Measurements from ENCODE around the gene PPP1R12B.
"Not testable (repeated sequence)": the region's sequence is repeated elsewhere in the genome, so short reads cannot be mapped to it uniquely, and the experiment has no call there.

The PPP1R12B gene

GRCh38 chr1:202547215-202547614 lies 198.7 kb downstream of the PPP1R12B start:
- H3K4me1 ChIP-seq: peaks cover 3% of the 10 kb centered on the region
- no peaks in the 10 kb centered on the region for H3K27me3 ChIP-seq (ENCODE audit: control insufficient read depth, insufficient read depth, low read length)
- H3K27ac ChIP-seq: peak overlapping the region; percentile 73
- H3K4me2 ChIP-seq (ENCODE audit: low read length): no peak overlapping the region
- H3K9me3 ChIP-seq (ENCODE audit: control insufficient read depth, low read length): no peaks in the 10 kb centered on the region
- no peak overlapping the region for H3K9ac ChIP-seq
- H3K36me3 ChIP-seq (ENCODE audit: control insufficient read depth, insufficient read depth, low read length): no peaks in the 10 kb centered on the region
- no peak overlapping the region for H3K4me3 ChIP-seq (ENCODE audit: low read depth, low read length)
- TF ChIP-seq CTCF (IDR thresholded peaks at IDR 0.05): no peak
- H3K79me2 ChIP-seq: no peaks in the 10 kb centered on the region
- H2AFZ ChIP-seq: no peak overlapping the region

- not testable (repeated sequence) for H3K79me2 ChIP-seq; H3K9me3 ChIP-seq (ENCODE audit: control insufficient read depth, low read length); H3K36me3 ChIP-seq (ENCODE audit: control insufficient read depth, insufficient read depth, low read length); H3K4me3 ChIP-seq (ENCODE audit: low read depth, low read length); H3K9ac ChIP-seq; H2AFZ ChIP-seq; H3K4me2 ChIP-seq (ENCODE audit: low read length); H3K27me3 ChIP-seq (ENCODE audit: control insufficient read depth, insufficient read depth, low read length)
- Histone ChIP-seq H3K27ac (peak overlapping the region; percentile 42), H3K4me1 (peaks cover 16% of the 10 kb centered on the region)
These were observed 201.6 kb downstream of the PPP1R12B start for GRCh38 chr1:202550088-202550487.

GRCh38 chr1:202551683-202552082 lies 203.2 kb downstream of the PPP1R12B start:
- no peak for TF ChIP-seq CTCF (IDR thresholded peaks at IDR 0.05)
- H3K79me2 ChIP-seq: no peaks in the 10 kb centered on the region
- H3K4me3 ChIP-seq (ENCODE audit: low read depth, low read length): no peak overlapping the region
- no peak overlapping the region for H2AFZ ChIP-seq
- no peak overlapping the region for H3K9ac ChIP-seq
- no peaks in the 10 kb centered on the region for H3K36me3 ChIP-seq (ENCODE audit: control insufficient read depth, insufficient read depth, low read length)
- H3K9me3 ChIP-seq (ENCODE audit: control insufficient read depth, low read length): no peaks in the 10 kb centered on the region
- H3K4me1 ChIP-seq: peaks cover 16% of the 10 kb centered on the region
- peak overlapping the region; percentile 31 for H3K4me2 ChIP-seq (ENCODE audit: low read length)
- peak overlapping the region; percentile 68 for H3K27ac ChIP-seq
- H3K27me3 ChIP-seq (ENCODE audit: control insufficient read depth, insufficient read depth, low read length): no peaks in the 10 kb centered on the region

- Histone ChIP-seq H3K27ac (peak overlapping the region; percentile 68), H3K4me1 (peaks cover 16% of the 10 kb centered on the region)
- H3K9me3 ChIP-seq (ENCODE audit: control insufficient read depth, low read length); H3K79me2 ChIP-seq; H3K4me2 ChIP-seq (ENCODE audit: low read length); H3K36me3 ChIP-seq (ENCODE audit: control insufficient read depth, insufficient read depth, low read length); H3K9ac ChIP-seq; H3K27me3 ChIP-seq (ENCODE audit: control insufficient read depth, insufficient read depth, low read length); H3K4me3 ChIP-seq (ENCODE audit: low read depth, low read length); H2AFZ ChIP-seq: not testable (repeated sequence)
These were observed 204.1 kb downstream of the PPP1R12B start for GRCh38 chr1:202552615-202553014.

GRCh38 chr1:202553078-202553477 lies 204.6 kb downstream of the PPP1R12B start:
- H3K4me3 ChIP-seq (ENCODE audit: low read depth, low read length): not testable (repeated sequence)
- H3K27ac ChIP-seq: peak overlapping the region; percentile 68

GRCh38 chr1:202553560-202554038 lies 205.1 kb downstream of the PPP1R12B start:
- no peak overlapping the region for H3K4me3 ChIP-seq (ENCODE audit: low read depth, low read length)
- TF ChIP-seq CTCF (IDR thresholded peaks at IDR 0.05): no peak
- no peaks in the 10 kb centered on the region for H3K79me2 ChIP-seq
- no peak overlapping the region for H3K4me2 ChIP-seq (ENCODE audit: low read length)
- peak overlapping the region; percentile 22 for H2AFZ ChIP-seq
- H3K27me3 ChIP-seq (ENCODE audit: control insufficient read depth, insufficient read depth, low read length): no peaks in the 10 kb centered on the region
- H3K27ac ChIP-seq: peak overlapping the region; percentile 68
- H3K36me3 ChIP-seq (ENCODE audit: control insufficient read depth, insufficient read depth, low read length): no peaks in the 10 kb centered on the region
- H3K4me1 ChIP-seq: peaks cover 16% of the 10 kb centered on the region
- no peak overlapping the region for H3K9ac ChIP-seq
- no peaks in the 10 kb centered on the region for H3K9me3 ChIP-seq (ENCODE audit: control insufficient read depth, low read length)

More at GRCh38 chr1:202553078-202553477, 204.6 kb downstream of the PPP1R12B start:
- H3K4me1 ChIP-seq: peaks cover 16% of the 10 kb centered on the region
- H3K9ac ChIP-seq; H3K36me3 ChIP-seq (ENCODE audit: control insufficient read depth, insufficient read depth, low read length); H3K27me3 ChIP-seq (ENCODE audit: control insufficient read depth, insufficient read depth, low read length); H3K79me2 ChIP-seq; H3K4me2 ChIP-seq (ENCODE audit: low read length); H2AFZ ChIP-seq; H3K9me3 ChIP-seq (ENCODE audit: control insufficient read depth, low read length): not testable (repeated sequence)

- Histone ChIP-seq H3K4me1 (peaks cover 16% of the 10 kb centered on the region), H3K27ac (peak overlapping the region; percentile 68)
- not testable (repeated sequence) for H3K36me3 ChIP-seq (ENCODE audit: control insufficient read depth, insufficient read depth, low read length); H3K9ac ChIP-seq; H3K4me3 ChIP-seq (ENCODE audit: low read depth, low read length); H3K9me3 ChIP-seq (ENCODE audit: control insufficient read depth, low read length); H3K27me3 ChIP-seq (ENCODE audit: control insufficient read depth, insufficient read depth, low read length); H3K4me2 ChIP-seq (ENCODE audit: low read length); H2AFZ ChIP-seq; H3K79me2 ChIP-seq
These were observed 206.1 kb downstream of the PPP1R12B start for GRCh38 chr1:202554619-202555018.

- H3K36me3 ChIP-seq (ENCODE audit: control insufficient read depth, insufficient read depth, low read length); H3K9ac ChIP-seq; H3K4me2 ChIP-seq (ENCODE audit: low read length); H3K27ac ChIP-seq; H2AFZ ChIP-seq; H3K27me3 ChIP-seq (ENCODE audit: control insufficient read depth, insufficient read depth, low read length); H3K79me2 ChIP-seq; H3K9me3 ChIP-seq (ENCODE audit: control insufficient read depth, low read length); H3K4me3 ChIP-seq (ENCODE audit: low read depth, low read length): not testable (repeated sequence)
- H3K4me1 ChIP-seq: peaks cover 16% of the 10 kb centered on the region
These were observed 207.5 kb downstream of the PPP1R12B start for GRCh38 chr1:202556037-202556436.

GRCh38 chr1:202557662-202558061 lies 209.2 kb downstream of the PPP1R12B start:
- H3K9me3 ChIP-seq (ENCODE audit: control insufficient read depth, low read length); H3K4me2 ChIP-seq (ENCODE audit: low read length); H3K4me3 ChIP-seq (ENCODE audit: low read depth, low read length); H3K27me3 ChIP-seq (ENCODE audit: control insufficient read depth, insufficient read depth, low read length); H3K36me3 ChIP-seq (ENCODE audit: control insufficient read depth, insufficient read depth, low read length); H3K9ac ChIP-seq; H3K27ac ChIP-seq; H3K79me2 ChIP-seq; H2AFZ ChIP-seq: not testable (repeated sequence)
- H3K4me1 ChIP-seq: peaks cover 13% of the 10 kb centered on the region

Measured in parathyroid adenoma (tissue), 2 donors.